ENCODE measurements around the gene PIGH. TPM values are rescaled to one million over a fixed set of nuclear protein-coding genes. Genes with fewer than 3 reads are reported as not detected.
A peak's percentile ranks its signal among the peaks of the same experiment; 100 is the strongest.

Gene PIGH
- total RNA-seq, 1 donor, result 16.3 TPM

GRCh38 chr14:67584978-67585377 is 15.1 kb downstream of the PIGH start:
- Histone ChIP-seq H2AFZ (ENCODE audit: low read length) (no peak overlapping the region), H3K36me3 (ENCODE audit: insufficient read depth, low read length) (no peaks in the 10 kb centered on the region), H3K4me2 (ENCODE audit: insufficient read depth, low read length) (no peak overlapping the region), H3K27me3 (ENCODE audit: insufficient read depth, low read length) (no peaks in the 10 kb centered on the region), H3K9me3 (ENCODE audit: low read depth, low read length) (no peaks in the 10 kb centered on the region), H3K27ac (ENCODE audit: low read depth, low read length) (no peak overlapping the region), H3K79me2 (ENCODE audit: insufficient read depth, low read length) (no peaks in the 10 kb centered on the region), H3K4me3 (ENCODE audit: insufficient read depth, low read length) (no peak overlapping the region), H4K20me1 (ENCODE audit: insufficient read depth, low read length) (no peaks in the 10 kb centered on the region), H3K4me1 (ENCODE audit: insufficient read depth, low read length) (no peaks in the 10 kb centered on the region)
- no peak for DNase-seq (ENCODE audit: insufficient read length, low spot score, missing footprints)
- no peak for TF ChIP-seq CTCF (IDR thresholded peaks at IDR 0.05; ENCODE audit: extremely low read depth, low read depth, low read length)

- Histone ChIP-seq H3K4me2 (ENCODE audit: insufficient read depth, low read length) (no peak overlapping the region), H3K4me3 (ENCODE audit: insufficient read depth, low read length) (no peak overlapping the region), H3K36me3 (ENCODE audit: insufficient read depth, low read length) (no peaks in the 10 kb centered on the region), H3K27ac (ENCODE audit: low read depth, low read length) (no peak overlapping the region), H2AFZ (ENCODE audit: low read length) (no peak overlapping the region), H3K4me1 (ENCODE audit: insufficient read depth, low read length) (no peaks in the 10 kb centered on the region), H3K27me3 (ENCODE audit: insufficient read depth, low read length) (no peaks in the 10 kb centered on the region), H3K79me2 (ENCODE audit: insufficient read depth, low read length) (no peaks in the 10 kb centered on the region), H4K20me1 (ENCODE audit: insufficient read depth, low read length) (no peaks in the 10 kb centered on the region), H3K9me3 (ENCODE audit: low read depth, low read length) (no peaks in the 10 kb centered on the region)
- DNase-seq (ENCODE audit: insufficient read length, low spot score, missing footprints), result peak; percentile 94
- peak; percentile 76 for TF ChIP-seq CTCF (IDR thresholded peaks at IDR 0.05; ENCODE audit: extremely low read depth, low read depth, low read length)
Observed at GRCh38 chr14:67583711-67584644, 16.1 kb downstream of the PIGH start.

GRCh38 chr14:67582061-67582460 is 18.0 kb downstream of the PIGH start:
- Histone ChIP-seq H3K36me3 (ENCODE audit: insufficient read depth, low read length) (no peaks in the 10 kb centered on the region), H3K4me3 (ENCODE audit: insufficient read depth, low read length) (no peak overlapping the region), H3K79me2 (ENCODE audit: insufficient read depth, low read length) (no peaks in the 10 kb centered on the region), H3K4me2 (ENCODE audit: insufficient read depth, low read length) (no peak overlapping the region), H3K27ac (ENCODE audit: low read depth, low read length) (no peak overlapping the region), H3K4me1 (ENCODE audit: insufficient read depth, low read length) (no peaks in the 10 kb centered on the region), H3K27me3 (ENCODE audit: insufficient read depth, low read length) (no peaks in the 10 kb centered on the region), H2AFZ (ENCODE audit: low read length) (no peak overlapping the region), H4K20me1 (ENCODE audit: insufficient read depth, low read length) (no peaks in the 10 kb centered on the region), H3K9me3 (ENCODE audit: low read depth, low read length) (no peaks in the 10 kb centered on the region)
- peak; percentile 68 for DNase-seq (ENCODE audit: insufficient read length, low spot score, missing footprints)
- TF ChIP-seq CTCF (IDR thresholded peaks at IDR 0.05; ENCODE audit: extremely low read depth, low read depth, low read length), result no peak

GRCh38 chr14:67581643-67582042 is 18.4 kb downstream of the PIGH start:
- TF ChIP-seq CTCF (IDR thresholded peaks at IDR 0.05; ENCODE audit: extremely low read depth, low read depth, low read length), result no peak
- H3K79me2 ChIP-seq (ENCODE audit: insufficient read depth, low read length), result no peaks in the 10 kb centered on the region
- peak; percentile 61 for DNase-seq (ENCODE audit: insufficient read length, low spot score, missing footprints)
- no peak overlapping the region for H3K27ac ChIP-seq (ENCODE audit: low read depth, low read length)
- no peaks in the 10 kb centered on the region for H4K20me1 ChIP-seq (ENCODE audit: insufficient read depth, low read length)
- H3K9me3 ChIP-seq (ENCODE audit: low read depth, low read length), result no peaks in the 10 kb centered on the region
- H3K4me3 ChIP-seq (ENCODE audit: insufficient read depth, low read length), result no peak overlapping the region
- no peaks in the 10 kb centered on the region for H3K4me1 ChIP-seq (ENCODE audit: insufficient read depth, low read length)
- no peak overlapping the region for H2AFZ ChIP-seq (ENCODE audit: low read length)
- no peaks in the 10 kb centered on the region for H3K27me3 ChIP-seq (ENCODE audit: insufficient read depth, low read length)
- H3K4me2 ChIP-seq (ENCODE audit: insufficient read depth, low read length), result no peak overlapping the region
- no peaks in the 10 kb centered on the region for H3K36me3 ChIP-seq (ENCODE audit: insufficient read depth, low read length)

All from osteoblast (primary cell).